ENCODE results near the gene ZNF430. TPM values are rescaled to one million over a fixed set of nuclear protein-coding genes. Genes with fewer than 3 reads are reported as not detected.

The ZNF430 gene
- total and polyA plus RNA-seq, 10 of the 15 experiments (the other 5 are each of a cell fraction or from before 2014, with no cell fraction given), result 4.6 to 19.0 (median 12.1) TPM

DNA sequence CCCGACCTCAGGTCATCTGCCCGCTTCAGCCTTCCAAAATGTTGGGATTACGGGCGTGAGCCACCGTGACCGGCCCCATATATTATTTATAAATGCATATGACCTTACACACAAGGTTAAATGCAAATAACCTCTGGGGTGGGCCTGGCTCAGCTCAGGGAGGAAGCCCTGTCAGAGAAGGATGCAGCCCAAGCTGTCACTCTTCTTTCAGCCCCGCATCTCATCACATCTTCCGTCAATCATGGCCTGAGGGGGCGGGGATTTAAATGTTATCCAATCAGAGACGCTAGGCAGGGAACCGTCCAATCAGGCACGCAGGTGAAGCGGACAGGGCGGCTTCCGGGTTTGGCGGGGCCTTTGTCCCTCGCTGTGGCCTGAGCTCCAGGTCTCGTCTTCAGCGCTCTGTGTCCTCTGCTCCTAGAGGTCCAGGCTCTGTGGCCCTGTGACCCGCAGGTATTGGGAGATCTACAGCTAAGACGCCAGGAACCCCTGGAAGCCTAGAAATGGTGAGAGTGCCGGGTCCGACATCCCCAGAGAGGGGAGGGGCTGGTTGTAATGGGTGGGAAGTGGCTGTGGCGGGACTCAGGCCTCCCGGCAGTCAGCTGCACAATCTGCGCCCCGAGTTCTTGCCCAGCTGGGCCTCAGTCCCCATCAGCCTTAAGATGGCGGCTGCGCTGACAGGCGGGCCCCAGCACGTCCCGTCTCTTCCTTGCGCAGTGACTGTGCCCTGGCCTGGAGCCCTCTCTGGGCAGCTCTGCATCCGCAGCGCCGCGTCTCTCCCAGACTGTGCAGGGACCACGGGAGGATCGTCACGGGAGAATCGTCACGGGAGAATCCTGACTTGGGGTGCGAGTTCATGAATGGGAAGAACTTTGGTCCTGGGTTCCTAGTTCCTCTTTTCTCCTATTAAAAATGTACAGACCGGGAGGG lies at the start of gene ZNF430 (continued):
- TF ChIP-seq REST (IDR thresholded peaks at IDR 0.05; ENCODE audit: low read depth, low read length) (no peak), RELA (IDR thresholded peaks at IDR 0.05; ENCODE audit: borderline replicate concordance, partially characterized antibody) (no peak), POLR2AphosphoS2 (IDR thresholded peaks at IDR 0.05; ENCODE audit: low read depth, low read length) (peak; percentile 78; the same call in 1 of the 2 replicates), STAT1 (conservative IDR thresholded peaks at IDR 0.05) (no peak), USF1 (IDR thresholded peaks at IDR 0.05; ENCODE audit: borderline replicate concordance, extremely low read length, insufficient read depth, low read depth, low read length) (no peak), ELK1 (IDR thresholded peaks at IDR 0.05; ENCODE audit: low read depth, low read length) (no peak), CEBPB (IDR thresholded peaks at IDR 0.05; ENCODE audit: borderline replicate concordance in 1 of 2, low read depth in 2 of 2, low read length in 2 of 2) (no peak), MAX (IDR thresholded peaks at IDR 0.05; ENCODE audit: low read depth, low read length) (0 out of 2 replicates have a peak, but pooled peaks have one; percentile 46), MTA3 (IDR thresholded peaks at IDR 0.05; ENCODE audit: borderline replicate concordance, low read length) (no peak), TCF3 (IDR thresholded peaks at IDR 0.05; ENCODE audit: borderline replicate concordance, insufficient read depth, low read depth, low read length) (peak; percentile 46; the same call in 1 of the 2 replicates), TARDBP (IDR thresholded peaks at IDR 0.05; ENCODE audit: borderline replicate concordance) (no peak), PML (IDR thresholded peaks at IDR 0.05; ENCODE audit: low read length) (no peak), FOS (IDR thresholded peaks at IDR 0.05; ENCODE audit: borderline replicate concordance, extremely low read depth, insufficient read length) (peak; percentile 85), SREBF2 (IDR thresholded peaks at IDR 0.05; ENCODE audit: low read length) (no peak), RBBP5 (conservative IDR thresholded peaks at IDR 0.05) (no peak), SP1 (IDR thresholded peaks at IDR 0.05; ENCODE audit: low read depth, low read length) (peak; percentile 96), SUPT20H (IDR thresholded peaks at IDR 0.05; ENCODE audit: borderline replicate concordance, control insufficient read depth, low read depth, low read length) (no peak), TBL1XR1 (IDR thresholded peaks at IDR 0.05; ENCODE audit: low read depth, low read length) (no peak), NR2C1 (IDR thresholded peaks at IDR 0.05) (peak; percentile 61)
- TF ChIP-seq, protein P1, sequence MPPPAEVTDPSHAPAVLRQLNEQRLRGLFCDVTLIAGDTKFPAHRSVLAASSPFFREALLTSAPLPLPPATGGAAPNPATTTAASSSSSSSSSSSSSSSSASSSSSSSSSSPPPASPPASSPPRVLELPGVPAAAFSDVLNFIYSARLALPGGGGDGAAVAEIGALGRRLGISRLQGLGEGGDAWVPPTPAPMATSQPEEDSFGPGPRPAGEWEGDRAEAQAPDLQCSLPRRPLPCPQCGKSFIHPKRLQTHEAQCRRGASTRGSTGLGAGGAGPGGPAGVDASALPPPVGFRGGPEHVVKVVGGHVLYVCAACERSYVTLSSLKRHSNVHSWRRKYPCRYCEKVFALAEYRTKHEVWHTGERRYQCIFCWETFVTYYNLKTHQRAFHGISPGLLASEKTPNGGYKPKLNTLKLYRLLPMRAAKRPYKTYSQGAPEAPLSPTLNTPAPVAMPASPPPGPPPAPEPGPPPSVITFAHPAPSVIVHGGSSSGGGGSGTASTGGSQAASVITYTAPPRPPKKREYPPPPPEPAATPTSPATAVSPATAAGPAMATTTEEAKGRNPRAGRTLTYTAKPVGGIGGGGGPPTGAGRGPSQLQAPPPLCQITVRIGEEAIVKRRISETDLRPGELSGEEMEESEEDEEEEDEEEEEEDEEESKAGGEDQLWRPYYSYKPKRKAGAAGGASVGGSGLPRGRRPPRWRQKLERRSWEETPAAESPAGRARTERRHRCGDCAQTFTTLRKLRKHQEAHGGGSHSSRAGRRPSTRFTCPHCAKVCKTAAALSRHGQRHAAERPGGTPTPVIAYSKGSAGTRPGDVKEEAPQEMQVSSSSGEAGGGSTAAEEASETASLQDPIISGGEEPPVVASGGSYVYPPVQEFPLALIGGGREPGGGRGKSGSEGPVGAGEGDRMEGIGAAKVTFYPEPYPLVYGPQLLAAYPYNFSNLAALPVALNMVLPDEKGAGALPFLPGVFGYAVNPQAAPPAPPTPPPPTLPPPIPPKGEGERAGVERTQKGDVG (CRISPR knock-in tag; IDR thresholded peaks at IDR 0.05), result no peak
